ENCODE measurements around the gene PLSCR4.
A peak's percentile ranks its signal among the peaks of the same experiment; 100 is the strongest.

Gene PLSCR4

DNA sequence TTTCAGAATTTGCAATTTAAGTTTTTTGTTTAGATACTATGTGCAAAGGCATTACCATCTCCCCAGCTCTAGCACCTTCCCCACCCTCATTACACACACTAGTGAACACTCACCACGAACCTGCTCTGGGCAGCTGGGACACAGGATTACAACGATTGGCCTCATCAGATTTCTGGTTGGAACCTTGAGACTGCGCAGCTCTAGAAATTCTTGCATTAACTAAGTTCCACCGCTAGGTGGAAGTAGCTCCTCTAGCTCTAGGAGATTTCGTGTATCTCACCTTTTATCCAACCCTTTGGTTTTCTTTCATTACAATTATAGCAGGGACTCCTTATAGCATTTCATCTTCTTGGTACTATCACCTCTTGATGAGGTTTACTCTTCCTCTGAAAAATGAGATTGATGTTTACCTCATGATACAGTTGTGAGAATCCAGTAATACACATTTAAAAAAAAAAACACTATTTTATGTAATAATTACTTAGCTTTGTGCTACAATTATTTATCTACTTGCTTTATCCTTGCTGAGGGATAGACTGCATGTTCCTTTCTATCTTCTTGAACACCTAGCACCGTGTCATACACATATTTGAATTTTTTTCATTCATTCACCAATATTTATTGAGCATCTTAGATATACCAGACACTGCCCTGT is 61.3 kb downstream of the PLSCR4 start:
- DNase-seq, result no peak

DNA sequence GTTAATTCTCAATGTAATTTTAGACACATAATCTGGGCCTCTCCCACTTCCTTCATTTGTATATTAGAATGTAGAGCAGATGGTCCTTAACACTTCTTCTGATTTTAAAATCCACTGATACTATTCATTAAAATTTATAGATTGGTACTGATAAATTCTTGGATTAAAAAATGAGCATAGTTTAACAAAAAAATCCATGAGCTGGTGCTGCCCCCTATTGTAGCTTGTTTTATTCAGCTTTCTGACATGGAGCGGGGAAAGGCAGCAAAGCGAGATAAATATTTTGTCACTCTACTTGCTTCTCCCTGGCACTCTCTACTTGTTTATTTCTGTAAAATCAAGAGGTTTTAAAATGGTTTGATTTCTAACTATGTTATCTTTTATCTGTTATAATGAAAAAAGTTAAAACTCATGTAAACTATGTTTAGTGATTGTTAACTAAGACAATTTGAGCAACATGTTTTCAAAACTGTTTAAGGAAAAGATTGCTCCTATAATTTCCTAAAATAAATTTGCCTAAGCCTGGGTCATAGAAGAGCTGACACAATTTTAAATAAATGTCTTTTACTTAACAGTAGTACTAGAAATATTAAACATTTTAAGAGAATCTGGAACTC is 63.5 kb downstream of the PLSCR4 start:
- no peak for DNase-seq

DNA sequence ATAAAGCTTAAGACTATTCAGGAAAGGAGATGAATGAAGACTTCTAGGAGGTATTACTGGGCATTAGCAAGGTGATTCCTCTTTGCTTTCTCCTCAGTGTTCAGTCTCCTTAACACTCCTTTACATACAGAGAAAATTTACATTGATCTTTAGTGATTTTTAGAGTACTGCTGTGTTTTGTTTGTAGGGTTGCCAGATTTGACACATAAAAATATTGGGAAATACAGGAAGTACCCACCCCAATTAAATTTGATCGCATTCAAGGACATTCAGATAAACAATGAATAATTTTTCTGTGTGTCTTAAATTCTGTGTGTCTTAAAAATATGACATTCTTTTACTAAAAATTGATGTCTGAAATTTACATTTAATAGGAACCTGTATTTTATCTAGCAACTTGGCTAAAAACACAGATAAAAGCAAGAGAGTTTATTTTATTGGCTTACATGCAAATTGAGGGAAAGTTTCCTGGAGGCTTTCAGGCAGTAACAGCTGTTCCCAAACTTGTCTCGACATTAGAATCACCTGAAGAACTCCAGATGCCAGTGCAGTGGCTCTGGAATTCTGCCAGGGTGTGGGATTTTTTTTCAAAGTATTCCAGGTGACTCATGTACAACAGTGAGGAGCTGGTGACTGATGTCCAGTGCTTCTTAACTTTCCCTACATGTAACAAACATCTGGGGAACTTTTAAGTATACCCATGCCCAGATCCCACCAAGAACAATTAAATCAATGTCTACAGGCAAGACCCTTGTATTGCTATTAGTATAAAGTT is 66.5 kb downstream of the PLSCR4 start:
- DNase-seq, result no peak

DNA sequence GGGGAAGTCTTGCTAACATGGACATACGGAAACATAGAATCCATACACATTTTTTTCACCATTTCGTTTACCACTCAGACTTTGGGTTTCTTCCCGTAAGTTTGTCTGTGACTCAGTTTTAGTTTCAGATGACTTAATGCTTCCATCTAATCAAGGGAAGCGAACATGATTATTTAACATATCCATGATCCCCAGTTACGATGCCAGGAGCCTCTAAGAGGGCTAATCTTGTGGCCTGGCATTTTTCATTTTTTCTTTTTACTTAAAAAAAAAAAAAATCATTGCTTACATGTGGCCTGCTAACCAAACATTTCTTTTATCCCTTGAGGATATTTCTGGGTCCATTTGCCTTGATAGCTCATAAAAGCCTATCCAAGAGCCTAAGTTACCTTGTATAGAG is 69.7 kb downstream of the PLSCR4 start:
- DNase-seq, result no peak

DNA sequence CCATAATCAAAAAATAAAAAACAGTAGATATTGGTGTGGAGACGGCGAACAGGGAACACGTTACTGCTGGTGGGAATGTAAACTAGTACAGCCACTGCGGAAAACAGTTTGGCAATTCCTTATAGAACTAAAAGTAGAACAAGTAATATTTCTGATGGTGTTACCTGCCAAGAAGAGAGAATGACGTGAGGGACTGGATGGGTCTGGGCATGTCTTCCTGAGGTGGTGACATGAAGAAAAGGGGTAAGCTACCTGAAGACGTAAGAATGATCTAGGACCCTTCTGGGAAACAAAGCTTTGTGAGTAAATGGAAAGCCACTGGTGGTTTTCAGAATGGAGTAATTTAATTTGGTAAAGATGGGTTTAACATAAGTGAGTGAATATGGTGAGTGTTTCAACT is 70.5 kb downstream of the PLSCR4 start:
- DNase-seq, result no peak

DNA sequence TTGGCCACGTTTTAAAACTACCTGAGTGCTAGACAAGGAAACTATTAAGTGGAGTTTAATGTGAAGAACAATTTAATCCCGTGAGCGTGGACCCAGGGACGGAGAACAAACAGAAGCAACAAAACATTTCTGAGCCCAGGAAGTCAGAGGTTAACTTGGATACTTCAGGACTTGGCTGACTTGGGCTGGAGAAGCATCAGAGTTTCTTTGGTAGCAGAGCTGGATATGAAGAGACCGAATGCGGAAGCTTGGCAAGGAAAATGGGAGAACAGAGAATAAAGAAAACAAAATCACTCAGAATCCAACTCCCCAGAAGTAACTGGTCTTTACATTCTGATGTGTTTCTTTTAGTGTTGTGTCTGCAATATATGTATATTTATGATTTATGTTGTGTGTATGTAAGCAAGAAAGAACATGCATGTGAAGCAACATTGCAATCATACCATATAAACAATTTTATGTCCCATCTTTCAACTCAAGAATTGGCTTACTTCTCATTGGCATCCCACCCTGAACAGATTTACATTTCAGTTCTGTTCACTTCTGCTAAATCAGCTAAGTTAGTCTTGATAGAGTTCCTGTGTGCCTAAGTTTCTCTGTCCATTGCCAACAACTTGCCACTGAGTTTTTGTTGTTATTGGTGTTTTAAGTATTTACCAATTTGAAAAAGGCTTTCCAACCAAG is 72.8 kb downstream of the PLSCR4 start:
- DNase-seq, result no peak

DNA sequence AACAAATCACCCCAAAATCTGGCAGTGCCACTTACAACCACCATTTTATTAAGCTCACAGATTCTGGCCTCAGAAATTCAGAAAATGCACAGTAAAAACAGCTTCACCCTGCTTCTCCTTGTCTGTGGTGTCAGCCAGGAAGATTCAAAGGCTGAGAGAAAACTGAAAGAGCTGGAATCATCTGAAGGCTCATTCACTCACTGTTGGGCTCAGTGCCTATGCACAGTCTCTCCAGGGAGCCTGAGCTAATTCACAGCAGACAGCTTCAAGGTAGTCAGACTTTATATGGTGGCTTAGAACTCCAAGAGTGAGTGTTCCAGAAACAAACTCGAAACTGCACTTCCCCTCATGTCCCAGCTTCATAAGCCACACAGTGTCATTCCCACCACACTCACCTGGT is 73.4 kb downstream of the PLSCR4 start:
- no peak for DNase-seq

DNA sequence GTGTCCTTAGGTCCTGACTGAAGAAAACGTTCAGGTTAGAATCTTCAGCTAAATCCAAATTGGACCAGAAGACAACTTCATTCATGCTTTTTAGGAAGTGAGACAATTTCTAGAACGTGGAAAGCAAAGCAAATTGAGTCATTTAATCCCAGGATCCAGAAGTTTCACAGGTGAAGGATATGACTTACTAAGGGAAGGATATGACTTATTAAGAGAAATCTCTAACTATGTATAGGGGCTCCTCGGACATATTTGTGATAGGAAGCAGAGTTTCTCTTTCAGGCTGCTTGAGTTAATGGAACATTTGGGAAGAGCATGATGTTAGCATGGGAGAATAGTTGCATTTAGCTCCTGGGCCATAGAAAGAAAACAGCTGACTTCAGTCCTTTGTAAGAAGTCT is 73.8 kb downstream of the PLSCR4 start:
- DNase-seq, result no peak

DNA sequence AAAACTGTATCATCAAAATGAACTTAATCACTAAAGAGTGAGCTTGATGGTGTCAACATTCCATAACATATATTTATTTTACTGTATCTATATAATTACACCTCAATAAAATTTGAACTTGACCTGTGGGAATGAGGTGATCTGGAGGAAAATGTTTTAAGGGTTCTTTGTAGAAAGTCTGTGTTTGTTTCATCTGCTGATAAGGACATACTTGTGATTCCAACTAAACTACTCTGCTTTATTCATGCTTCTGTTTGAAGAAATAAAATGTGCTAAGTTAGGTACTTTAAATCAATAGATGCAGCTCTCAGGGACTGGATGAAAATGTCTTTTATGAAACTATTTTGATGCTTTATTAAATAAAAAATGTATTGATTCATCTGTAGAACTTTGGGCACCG is 78.3 kb downstream of the PLSCR4 start:
- DNase-seq, result no peak

DNA sequence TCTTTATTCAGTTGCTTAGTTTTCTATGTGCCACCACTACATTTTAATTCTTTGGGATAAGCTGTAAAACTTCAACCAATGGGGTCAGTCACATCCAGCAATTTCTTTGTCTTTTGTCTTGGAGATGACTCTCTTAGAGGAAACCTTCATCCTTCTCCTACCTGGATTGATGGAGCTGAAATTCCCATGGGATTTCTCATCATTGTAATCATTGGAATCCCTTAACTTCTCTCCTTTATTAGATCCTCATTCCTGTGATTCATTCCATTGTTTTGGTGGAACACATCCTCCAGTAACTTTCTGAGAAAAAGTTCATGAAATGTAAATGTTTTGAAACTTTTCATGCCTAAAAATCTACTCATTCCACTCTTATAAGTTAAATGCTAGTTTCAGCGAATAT is 80.3 kb downstream of the PLSCR4 start:
- no peak for DNase-seq

DNA sequence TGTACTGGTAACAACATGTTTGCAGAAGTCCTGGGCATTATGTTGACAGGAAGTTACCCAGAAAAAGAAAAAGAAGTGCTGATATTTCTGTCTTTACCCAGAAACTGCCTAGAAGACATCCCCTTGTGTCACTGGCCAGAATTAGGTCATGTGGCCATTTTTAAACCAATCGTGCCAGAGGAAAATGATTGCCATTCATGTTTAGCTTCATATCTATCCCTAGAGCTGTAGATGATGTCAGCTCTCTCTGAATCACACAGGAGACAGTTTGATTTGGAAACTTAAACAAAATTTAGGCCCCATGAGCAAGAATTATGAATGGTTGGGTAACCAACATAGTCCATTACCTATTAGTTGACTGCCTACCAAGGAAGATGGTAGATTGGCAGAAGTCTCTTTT is 81.0 kb downstream of the PLSCR4 start:
- DNase-seq, result no peak

DNA sequence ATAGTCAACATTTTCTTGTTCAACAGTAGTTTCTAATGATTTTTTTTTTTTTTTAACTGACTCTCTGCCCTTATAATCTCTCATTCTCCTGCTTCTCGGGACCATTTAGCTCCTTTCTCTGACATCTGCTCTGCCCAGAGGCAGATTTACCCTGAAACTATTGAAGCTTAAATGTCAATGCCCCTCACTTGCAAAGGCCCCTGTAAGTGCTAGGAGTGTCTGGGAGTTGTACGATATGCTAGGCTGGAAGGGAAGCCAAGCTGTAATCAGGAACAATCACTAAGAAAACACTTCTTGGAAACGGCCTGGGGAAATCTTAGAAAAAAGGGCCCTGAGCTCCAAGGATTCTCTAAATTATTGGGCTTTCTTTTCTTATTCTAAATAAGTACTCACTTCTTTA is 84.1 kb downstream of the PLSCR4 start:
- DNase-seq, result no peak

DNA sequence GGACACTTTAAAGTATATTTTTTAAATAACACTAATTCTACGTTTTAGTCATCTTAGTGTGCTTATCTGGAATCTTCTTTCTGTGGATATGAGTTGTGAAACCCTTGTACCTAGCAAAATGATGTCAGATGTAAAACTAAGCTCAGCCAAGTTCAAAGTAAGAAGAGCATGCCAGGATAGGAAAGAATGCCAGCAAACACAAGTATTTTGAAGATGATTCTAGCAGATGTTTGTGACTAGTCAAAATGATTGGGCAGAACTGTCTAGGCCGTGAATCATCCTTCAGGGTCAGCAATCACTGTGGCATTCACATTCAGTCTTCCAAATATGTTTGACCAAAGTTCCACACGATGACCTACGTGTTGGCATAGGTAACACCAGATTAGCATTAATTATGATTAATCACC is 84.5 kb downstream of the PLSCR4 start:
- DNase-seq, result no peak

DNA sequence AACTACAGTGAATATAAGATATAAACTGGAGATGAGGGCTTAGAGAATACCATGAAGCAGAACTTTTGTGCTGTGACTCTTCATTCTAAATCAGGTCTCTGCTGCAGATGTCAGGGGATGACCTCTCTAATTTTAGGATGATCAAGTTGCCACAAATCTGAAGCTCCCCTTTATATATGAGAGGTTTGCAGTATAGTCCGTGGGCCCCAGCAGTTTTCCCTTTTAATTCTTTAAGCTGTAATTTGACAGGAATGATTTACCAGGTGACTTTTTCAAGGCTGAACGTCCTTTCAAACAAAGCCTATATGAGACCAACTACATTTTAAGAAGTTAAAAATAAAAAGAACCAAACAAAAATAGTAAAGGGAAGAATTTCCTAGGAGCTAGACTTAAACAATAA is 85.0 kb downstream of the PLSCR4 start:
- no peak for DNase-seq

DNA sequence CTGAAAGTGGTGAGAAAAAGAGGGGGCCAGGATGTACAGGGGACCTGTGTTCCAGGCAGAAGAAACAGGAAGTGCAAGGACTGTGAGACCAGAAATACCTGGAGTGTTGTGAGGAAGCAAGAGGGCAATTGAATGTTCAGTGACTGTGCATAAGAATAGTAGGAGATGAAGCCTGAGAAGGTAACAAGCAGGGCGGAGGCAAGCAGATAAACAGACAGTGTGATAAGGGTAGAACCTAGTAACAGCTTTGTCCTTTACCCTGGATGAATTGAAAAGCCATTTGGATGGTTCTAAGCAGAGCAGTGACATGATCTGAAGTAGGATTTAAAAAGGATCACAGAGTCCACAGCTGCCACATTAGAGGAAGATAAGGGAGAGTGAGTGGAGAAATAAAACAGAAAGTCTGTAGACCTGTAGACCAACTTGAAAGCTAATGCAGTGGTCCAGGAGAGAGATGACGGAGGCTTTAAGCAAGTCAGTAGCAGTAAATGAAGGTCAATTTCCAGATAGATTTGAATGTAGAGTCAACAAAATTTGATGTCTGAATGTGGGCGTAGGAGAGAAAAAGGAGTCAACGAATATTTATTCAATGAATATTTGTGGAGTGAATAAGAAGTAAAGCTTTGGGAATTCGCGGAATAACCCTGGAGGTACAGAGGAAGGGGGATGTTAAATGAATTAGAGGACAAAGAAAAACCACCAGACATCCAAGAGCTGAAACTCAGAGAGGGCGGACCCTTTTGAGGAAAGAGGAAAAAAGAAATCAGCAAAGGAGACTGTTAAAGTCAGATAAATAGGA is 85.7 kb downstream of the PLSCR4 start:
- DNase-seq, result no peak

DNA sequence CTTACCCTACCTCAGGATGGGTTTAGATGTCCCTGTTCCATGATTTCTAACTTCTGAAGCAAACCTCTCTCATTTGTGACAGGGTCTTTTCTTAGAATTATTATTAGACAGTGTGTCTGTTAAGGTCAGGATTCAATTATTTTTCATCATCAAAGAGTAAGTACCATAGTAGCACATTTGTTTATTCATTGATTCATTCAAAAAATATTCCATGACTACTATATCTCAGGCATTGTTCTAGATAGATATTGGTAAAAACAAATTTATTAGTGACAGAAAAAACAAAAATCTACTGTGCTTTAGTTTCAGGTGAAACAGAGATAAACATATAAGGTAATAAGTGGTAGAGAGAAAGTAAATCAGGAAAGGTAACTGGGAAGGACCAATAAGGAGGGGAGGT is 86.4 kb downstream of the PLSCR4 start:
- DNase-seq, result no peak

DNA sequence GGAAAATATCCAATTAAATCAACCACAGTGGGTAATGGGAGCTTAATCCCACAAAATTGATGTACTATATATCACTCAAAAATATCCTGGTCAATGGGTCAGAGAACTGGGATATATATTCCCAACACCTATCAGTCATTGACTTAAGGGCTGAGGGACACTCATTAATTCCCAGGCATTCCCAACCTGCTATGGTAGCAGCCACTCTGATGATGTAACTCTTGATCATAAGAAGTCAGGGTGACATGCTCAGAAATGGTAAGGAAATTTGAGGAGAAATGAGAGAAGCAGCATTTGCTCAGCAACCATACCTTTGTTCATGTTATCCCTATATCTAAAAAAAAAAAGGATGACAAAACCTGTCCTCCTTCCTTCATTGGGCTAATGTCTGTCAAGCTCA is 86.8 kb downstream of the PLSCR4 start:
- no peak for DNase-seq

DNA sequence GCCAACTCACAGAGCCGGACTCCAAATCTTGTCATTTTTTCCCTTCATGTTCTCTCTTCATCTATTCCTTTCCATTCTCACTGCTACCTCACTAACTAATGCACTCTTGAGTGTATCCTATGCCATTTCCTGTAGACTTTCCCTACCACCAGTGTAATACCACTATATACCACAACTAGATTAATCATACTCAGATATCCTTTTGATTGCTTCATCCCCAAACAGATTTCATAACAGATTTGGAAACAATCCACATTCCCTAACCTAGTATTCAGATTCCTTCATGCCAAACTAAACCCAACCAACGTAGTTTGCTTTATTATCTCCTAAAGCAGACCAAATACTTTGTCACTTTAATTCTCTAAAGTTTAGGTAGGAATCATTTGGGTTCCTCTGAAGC is 87.3 kb downstream of the PLSCR4 start:
- DNase-seq, result no peak

DNA sequence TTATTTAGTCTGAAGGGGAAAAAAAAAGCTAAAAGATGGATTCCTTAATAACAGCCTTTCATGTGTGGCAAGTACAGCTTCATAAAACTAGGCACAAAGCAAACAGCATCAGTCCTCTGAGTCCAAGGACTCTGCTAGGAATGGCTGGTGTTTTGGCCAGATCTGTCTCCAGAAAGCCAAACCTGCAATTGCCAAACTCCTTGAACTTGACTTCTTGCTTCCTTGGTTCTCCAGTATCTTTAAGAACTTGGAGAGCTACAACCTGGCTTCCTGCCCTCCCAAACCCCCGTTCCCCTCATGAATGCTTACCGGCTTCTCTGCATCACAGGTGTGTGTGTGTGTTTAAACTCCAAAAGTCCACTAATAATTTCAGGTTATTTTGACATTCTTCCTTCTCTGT is 88.3 kb downstream of the PLSCR4 start:
- DNase-seq, result no peak

DNA sequence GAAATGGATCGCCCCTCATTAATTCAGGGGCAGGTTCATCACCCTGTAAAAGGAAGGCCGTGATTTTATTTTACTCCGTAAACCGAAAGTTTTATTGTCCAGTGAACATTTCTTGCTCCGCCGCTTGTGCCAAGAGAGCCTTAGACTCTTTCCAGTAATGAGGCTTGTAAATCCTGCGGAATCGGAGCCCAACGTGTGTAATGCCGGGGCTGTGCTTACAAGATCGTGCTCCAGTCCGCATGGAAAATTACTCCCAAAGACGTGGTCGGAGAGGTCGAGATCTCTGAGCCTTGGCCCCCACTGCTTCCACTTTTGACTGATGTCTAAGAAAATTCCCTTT is 89.3 kb downstream of the PLSCR4 start:
- no peak for DNase-seq

DNA sequence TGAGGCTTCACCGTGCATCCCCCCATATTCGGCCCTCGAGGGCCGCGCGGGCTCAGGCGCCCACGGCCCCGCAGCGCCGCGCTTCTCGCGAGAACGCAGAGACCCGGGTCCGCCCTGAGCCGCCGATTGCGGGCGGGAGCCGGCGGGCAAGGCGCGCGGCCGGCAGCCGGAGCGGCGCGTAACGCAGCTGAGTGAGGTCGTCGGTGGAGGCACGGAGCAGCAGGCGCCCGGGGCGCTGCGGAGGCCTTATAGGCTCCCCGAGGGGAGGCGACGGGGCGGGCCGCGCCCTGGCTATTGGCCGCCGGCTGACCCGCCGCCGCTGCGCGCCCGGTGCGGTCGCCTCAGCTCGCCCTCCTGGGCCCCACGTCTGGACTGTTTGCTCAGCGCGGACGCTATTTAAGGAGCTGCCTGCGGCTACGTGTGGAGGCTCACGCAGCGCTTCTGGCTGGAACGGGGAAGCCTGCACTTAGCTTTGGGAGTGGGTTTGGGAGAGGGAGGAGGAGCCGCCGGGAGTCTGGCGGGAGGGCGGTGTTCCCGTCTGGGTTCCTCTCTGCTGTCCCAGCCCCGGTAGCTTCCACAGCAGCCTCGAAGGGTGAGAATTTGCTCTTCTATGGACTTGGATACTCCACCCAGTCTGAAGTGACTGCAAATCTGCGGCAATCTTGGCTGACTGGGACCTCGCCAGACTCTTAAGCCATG is 89.8 kb downstream of the PLSCR4 start, which contains the start of gene PLOD2:
PLOD2 (minus strand) TSS at position 221 of the 699 bp plus-strand sequence; CDS start at position 26, 195 bp downstream.
- DNase-seq, result peak; percentile 36

DNA sequence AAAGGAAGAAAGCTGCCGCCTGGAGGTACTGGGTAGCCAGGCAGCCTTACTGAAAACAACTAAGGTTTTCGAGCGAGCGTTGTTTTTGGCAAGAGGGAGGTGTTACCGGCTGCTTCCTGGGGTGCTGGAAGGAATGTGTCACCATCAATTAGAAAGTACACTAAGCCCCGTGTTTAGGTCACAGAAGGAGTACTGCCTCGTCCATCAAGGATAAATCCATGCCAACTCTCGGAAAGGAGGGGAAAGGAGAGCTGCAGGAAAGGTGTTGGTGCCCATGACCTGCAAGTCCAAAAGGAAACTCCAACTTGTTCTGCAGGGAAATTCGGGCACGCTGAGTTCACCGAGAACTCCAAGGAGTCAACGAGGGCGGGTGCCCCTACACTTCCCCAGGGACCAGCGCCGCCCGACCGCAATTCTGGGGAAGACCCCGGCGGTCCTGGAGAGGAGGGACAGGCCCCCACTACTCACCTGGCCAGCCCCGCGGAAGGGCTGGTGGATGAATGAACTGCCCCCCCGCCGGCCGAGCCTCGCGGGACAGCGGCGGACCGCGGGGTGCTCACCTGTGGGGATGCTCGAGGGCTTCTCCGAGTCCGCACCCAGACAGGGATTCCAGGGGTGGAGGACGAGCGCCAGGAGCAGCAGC is 90.5 kb downstream of the PLSCR4 start:
- no peak for DNase-seq
